Stimulated activated CD8-positive, alpha-beta memory T cell treated with anti-CD3 and anti-CD28 coated beads, Interleukin-15, amount 100 ng/mL, for 24 hours (primary cell): ENCODE measurements around the gene C2orf81.

Experiments
- DNase-seq: peaks from one replicate; pipeline ENCODE4 v3.0.0-alpha.2; 2020; ENCODE audit warnings: low read depth

The C2orf81 gene

DNA sequence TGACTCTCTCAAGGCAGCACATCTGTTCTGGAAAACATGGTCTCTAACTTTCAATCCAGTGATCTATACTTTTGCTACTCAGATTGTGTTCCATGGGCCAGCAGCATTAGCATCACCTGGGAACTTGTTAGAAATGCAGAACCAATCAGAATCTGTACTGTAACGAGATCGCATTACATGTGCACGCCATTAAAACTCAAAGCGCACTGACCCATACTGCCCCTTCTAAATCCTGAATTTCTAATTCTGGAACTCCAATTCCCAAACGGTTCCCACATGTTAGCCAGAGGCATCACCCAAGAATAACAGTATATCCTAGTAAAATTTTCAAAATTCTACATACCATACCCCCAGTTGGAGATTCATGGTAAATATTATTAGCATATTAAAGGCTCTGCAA is 30.8 kb downstream of the C2orf81 start:
- no peak for DNase-seq

DNA sequence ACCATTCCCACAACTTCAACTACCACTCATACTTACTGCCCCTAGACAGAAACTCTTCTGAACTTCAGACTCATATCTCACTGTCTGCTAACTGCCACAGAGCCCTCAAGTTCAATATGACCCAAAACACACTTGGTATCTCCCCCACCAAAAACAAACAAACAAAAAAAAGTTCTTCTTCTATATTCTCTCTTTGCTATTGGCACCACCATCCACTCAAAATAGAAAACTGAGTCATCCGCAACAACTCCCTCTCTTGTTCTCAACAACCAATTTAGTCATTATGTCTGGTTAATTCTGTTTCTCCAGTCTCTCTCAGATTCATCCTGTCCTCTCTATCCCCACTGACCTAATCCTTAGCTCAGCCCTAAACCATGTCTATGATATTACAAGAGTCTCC is 34.1 kb downstream of the C2orf81 start:
- no peak for DNase-seq

DNA sequence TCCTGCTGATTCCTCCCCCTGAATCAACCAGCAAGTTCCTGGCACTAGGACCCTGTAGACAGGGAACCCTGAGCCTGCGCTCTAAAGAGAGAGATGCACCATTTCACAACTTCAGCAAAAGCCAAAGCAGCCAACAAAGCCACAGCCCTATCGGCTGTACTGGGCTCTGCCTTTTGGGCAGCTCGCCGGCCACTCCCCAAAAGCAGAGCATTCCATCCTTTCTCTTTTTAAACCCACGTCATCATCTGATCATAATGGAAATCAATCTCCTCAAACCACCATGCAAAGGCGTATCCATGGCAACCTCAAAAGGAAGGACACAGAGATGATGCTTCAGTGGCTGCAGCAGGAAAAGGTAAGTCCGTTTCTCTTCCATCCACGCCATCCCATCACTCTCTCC is 36.0 kb downstream of the C2orf81 start:
- DNase-seq: no peak

DNA sequence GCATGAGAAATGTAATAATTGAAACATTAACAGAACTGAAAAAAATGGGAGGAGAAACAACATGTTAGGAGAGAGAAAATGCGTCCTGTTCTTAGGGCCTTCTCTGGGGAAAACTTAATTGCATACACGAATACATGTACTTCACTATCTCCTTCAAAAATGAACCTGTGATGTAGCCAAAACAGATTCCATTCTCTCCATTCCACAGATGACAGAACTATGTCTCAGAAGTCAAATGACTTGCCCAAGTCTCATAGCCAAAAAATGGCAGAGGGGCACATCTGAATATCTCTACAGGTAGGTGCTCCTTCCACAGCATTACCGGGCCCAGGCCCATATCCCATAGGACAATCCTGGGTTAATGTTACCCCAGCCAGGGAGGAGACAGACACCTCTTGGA is 37.4 kb downstream of the C2orf81 start:
- no peak for DNase-seq

- no peak for DNase-seq
Observed at GRCh38 chr2:74383254-74383653, 38.2 kb downstream of the C2orf81 start.

GRCh38 chr2:74381751-74382150 is 39.7 kb downstream of the C2orf81 start:
- no peak for DNase-seq

- DNase-seq: no peak
Observed at GRCh38 chr2:74379851-74380789, 41.3 kb downstream of the C2orf81 start, which contains the start of gene DCTN1. Gene DCTN1, minus strand, starts transcription at chr2:74380311. Its CDS starts 274 bp downstream, at chr2:74380037.

GRCh38 chr2:74378007-74378406 is 43.4 kb downstream of the C2orf81 start:
- DNase-seq: no peak

DNA sequence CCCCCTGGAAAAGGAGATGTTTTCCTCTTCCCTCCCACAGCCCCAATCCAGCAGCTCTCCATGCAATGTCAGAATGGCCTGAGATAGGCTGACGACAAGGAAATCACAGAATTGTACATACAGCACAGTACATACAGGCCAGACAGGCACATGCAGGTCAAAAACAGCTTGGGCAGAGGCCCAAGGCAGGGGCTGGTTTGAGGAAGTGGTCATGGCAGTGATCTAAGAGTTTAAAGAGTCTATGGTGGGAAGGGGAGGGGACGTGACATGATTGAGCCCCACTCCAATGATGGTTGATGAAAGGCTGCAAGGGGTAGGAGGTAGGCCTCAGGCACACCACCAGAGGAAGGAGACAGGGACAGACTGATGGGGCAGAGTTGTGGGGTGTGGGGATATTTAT is 45.6 kb downstream of the C2orf81 start:
- DNase-seq: no peak

GRCh38 chr2:74374509-74375205 is 46.8 kb downstream of the C2orf81 start:
- no peak for DNase-seq

GRCh38 chr2:74373985-74374384 is 47.4 kb downstream of the C2orf81 start:
- no peak for DNase-seq

- no peak for DNase-seq
Observed at GRCh38 chr2:74373221-74373676, 48.2 kb downstream of the C2orf81 start.

GRCh38 chr2:74372674-74373073 is 48.7 kb downstream of the C2orf81 start:
- no peak for DNase-seq

GRCh38 chr2:74371421-74371820 is 50.0 kb downstream of the C2orf81 start:
- DNase-seq: no peak

- no peak for DNase-seq
Observed at GRCh38 chr2:74369976-74370375, 51.4 kb downstream of the C2orf81 start.

GRCh38 chr2:74368499-74368898 is 52.9 kb downstream of the C2orf81 start:
- no peak for DNase-seq

DNA sequence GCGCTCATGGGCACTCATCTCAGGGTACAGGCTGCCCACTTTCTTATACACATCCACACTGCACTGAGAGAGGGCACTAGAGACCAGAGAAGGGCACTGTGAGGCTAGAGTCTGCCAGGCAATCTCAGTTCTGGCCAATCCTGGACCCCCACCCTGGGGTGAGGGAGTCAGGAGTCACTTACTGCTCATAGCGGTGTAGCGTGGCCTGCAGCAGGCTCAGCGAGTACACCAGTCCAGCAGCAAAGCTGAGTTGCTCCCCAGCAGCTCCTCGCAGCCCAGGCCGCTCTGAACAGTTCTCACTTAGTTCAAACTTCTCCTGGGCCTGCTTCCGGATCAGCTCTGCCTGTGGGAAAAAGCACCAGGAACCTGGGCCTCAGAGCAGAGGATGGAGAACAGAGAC is 53.6 kb downstream of the C2orf81 start:
- DNase-seq: no peak

DNA sequence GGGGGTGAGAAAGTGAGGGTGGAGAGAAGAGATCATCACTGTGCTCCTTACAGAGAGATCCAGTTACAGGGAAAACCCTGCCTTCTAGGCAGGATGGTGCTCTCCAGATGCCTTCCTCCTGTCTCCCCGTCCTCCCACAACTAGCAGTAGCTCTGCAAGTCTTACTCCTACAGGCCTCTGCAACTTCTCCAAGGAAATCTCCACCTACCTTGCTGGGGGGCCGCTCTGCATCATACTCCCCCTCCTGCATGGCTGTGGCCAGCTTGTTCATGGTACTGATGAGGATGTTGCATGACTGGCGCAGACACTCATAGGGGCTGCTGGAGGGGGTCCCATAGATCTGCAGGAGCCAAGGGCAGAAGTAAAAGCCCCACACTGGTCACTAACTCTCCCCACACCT is 55.4 kb downstream of the C2orf81 start:
- no peak for DNase-seq

GRCh38 chr2:74364533-74365505 is 56.6 kb downstream of the C2orf81 start:
- DNase-seq: no peak
